Measurements from ENCODE around the gene ELOVL7. TPM values are rescaled to one million over a fixed set of nuclear protein-coding genes. Genes with fewer than 3 reads are reported as not detected.
"Not testable (repeated sequence)": the region's sequence is repeated elsewhere in the genome, so short reads cannot be mapped to it uniquely, and the experiment has no call there.

Gene ELOVL7
- total RNA-seq, 1 donor from 2014 or later = 0.34 TPM

- Mint-ChIP-seq H3K36me3 (ENCODE audit: low read depth) (no peaks in the 10 kb centered on the region), H3K4me3 (no peak overlapping the region), H3K27me3 (ENCODE audit: insufficient read depth) (peaks cover 6% of the 10 kb centered on the region), H3K4me1 (ENCODE audit: low read depth) (no peaks in the 10 kb centered on the region), H3K9me3 (no peaks in the 10 kb centered on the region), H3K27ac (no peak overlapping the region)
- DNase-seq (ENCODE audit: low spot score) = no peak
- intact Hi-C loops (cut with micrococcal nuclease) = no loop called here
These were observed 40.4 kb downstream of the ELOVL7 start for GRCh38 chr5:60803712-60804111.

- intact Hi-C loops (cut with micrococcal nuclease) = no loop called here
- no peaks in the 10 kb centered on the region for H3K4me1 Mint-ChIP-seq (ENCODE audit: low read depth)
- H3K27me3 Mint-ChIP-seq (ENCODE audit: insufficient read depth) = peaks cover 3% of the 10 kb centered on the region
- no peaks in the 10 kb centered on the region for H3K9me3 Mint-ChIP-seq
- H3K4me3 Mint-ChIP-seq = no peak overlapping the region
- H3K27ac Mint-ChIP-seq = no peak overlapping the region
- no peak for DNase-seq (ENCODE audit: low spot score)
- H3K36me3 Mint-ChIP-seq (ENCODE audit: low read depth) = no peaks in the 10 kb centered on the region
These were observed 41.1 kb downstream of the ELOVL7 start for GRCh38 chr5:60802986-60803385.

GRCh38 chr5:60802226-60802625 lies 41.8 kb downstream of the ELOVL7 start:
- Mint-ChIP-seq H3K4me3 (no peak overlapping the region), H3K9me3 (no peaks in the 10 kb centered on the region), H3K36me3 (ENCODE audit: low read depth) (no peaks in the 10 kb centered on the region), H3K4me1 (ENCODE audit: low read depth) (no peaks in the 10 kb centered on the region), H3K27ac (no peak overlapping the region), H3K27me3 (ENCODE audit: insufficient read depth) (peaks cover 3% of the 10 kb centered on the region)
- intact Hi-C loops (cut with micrococcal nuclease) = no loop called here
- no peak for DNase-seq (ENCODE audit: low spot score)

- Mint-ChIP-seq H3K9me3 (no peaks in the 10 kb centered on the region), H3K4me3 (no peak overlapping the region), H3K27ac (no peak overlapping the region), H3K4me1 (ENCODE audit: low read depth) (no peaks in the 10 kb centered on the region), H3K27me3 (ENCODE audit: insufficient read depth) (no peaks in the 10 kb centered on the region), H3K36me3 (ENCODE audit: low read depth) (no peaks in the 10 kb centered on the region)
- no peak for DNase-seq (ENCODE audit: low spot score)
- intact Hi-C loops (cut with micrococcal nuclease) = no loop called here
These were observed 46.5 kb downstream of the ELOVL7 start for GRCh38 chr5:60797482-60798153.

- DNase-seq (ENCODE audit: low spot score); H3K9me3 Mint-ChIP-seq; H3K36me3 Mint-ChIP-seq (ENCODE audit: low read depth); intact Hi-C loops (cut with micrococcal nuclease); H3K27ac Mint-ChIP-seq; H3K4me1 Mint-ChIP-seq (ENCODE audit: low read depth); H3K27me3 Mint-ChIP-seq (ENCODE audit: insufficient read depth); H3K4me3 Mint-ChIP-seq: not testable (repeated sequence)
These were observed 48.6 kb downstream of the ELOVL7 start for GRCh38 chr5:60795424-60795950.

- H3K27ac Mint-ChIP-seq = no peak overlapping the region
- H3K4me3 Mint-ChIP-seq = no peak overlapping the region
- intact Hi-C loops (cut with micrococcal nuclease) = no loop called here
- peaks cover 5% of the 10 kb centered on the region for H3K27me3 Mint-ChIP-seq (ENCODE audit: insufficient read depth)
- no peaks in the 10 kb centered on the region for H3K9me3 Mint-ChIP-seq
- no peaks in the 10 kb centered on the region for H3K36me3 Mint-ChIP-seq (ENCODE audit: low read depth)
- DNase-seq (ENCODE audit: low spot score) = no peak
- H3K4me1 Mint-ChIP-seq (ENCODE audit: low read depth) = no peaks in the 10 kb centered on the region
These were observed 49.4 kb downstream of the ELOVL7 start for GRCh38 chr5:60794691-60795090.

GRCh38 chr5:60792438-60792837 lies 51.6 kb downstream of the ELOVL7 start:
- intact Hi-C loops (cut with micrococcal nuclease) = no loop called here
- H3K36me3 Mint-ChIP-seq (ENCODE audit: low read depth) = no peaks in the 10 kb centered on the region
- H3K9me3 Mint-ChIP-seq = no peaks in the 10 kb centered on the region
- DNase-seq (ENCODE audit: low spot score) = no peak
- peaks cover 14% of the 10 kb centered on the region for H3K27me3 Mint-ChIP-seq (ENCODE audit: insufficient read depth)
- no peak overlapping the region for H3K4me3 Mint-ChIP-seq
- H3K4me1 Mint-ChIP-seq (ENCODE audit: low read depth) = no peaks in the 10 kb centered on the region
- no peak overlapping the region for H3K27ac Mint-ChIP-seq

- Mint-ChIP-seq H3K27me3 (ENCODE audit: insufficient read depth) (peaks cover 20% of the 10 kb centered on the region), H3K4me1 (ENCODE audit: low read depth) (no peaks in the 10 kb centered on the region), H3K4me3 (no peak overlapping the region), H3K36me3 (ENCODE audit: low read depth) (no peaks in the 10 kb centered on the region), H3K9me3 (no peaks in the 10 kb centered on the region), H3K27ac (no peak overlapping the region)
- intact Hi-C loops (cut with micrococcal nuclease) = no loop called here
- DNase-seq (ENCODE audit: low spot score) = no peak
These were observed 54.5 kb downstream of the ELOVL7 start for GRCh38 chr5:60789551-60789950.

GRCh38 chr5:60788863-60789513 lies 55.1 kb downstream of the ELOVL7 start:
- H3K9me3 Mint-ChIP-seq = no peaks in the 10 kb centered on the region
- peaks cover 20% of the 10 kb centered on the region for H3K27me3 Mint-ChIP-seq (ENCODE audit: insufficient read depth)
- H3K4me3 Mint-ChIP-seq = no peak overlapping the region
- no peaks in the 10 kb centered on the region for H3K4me1 Mint-ChIP-seq (ENCODE audit: low read depth)
- no peak overlapping the region for H3K27ac Mint-ChIP-seq
- H3K36me3 Mint-ChIP-seq (ENCODE audit: low read depth) = no peaks in the 10 kb centered on the region
- intact Hi-C loops (cut with micrococcal nuclease) = no loop called here
- DNase-seq (ENCODE audit: low spot score) = no peak

GRCh38 chr5:60779466-60779865 lies 64.6 kb downstream of the ELOVL7 start:
- Mint-ChIP-seq H3K4me1 (ENCODE audit: low read depth) (no peaks in the 10 kb centered on the region), H3K27ac (no peak overlapping the region), H3K27me3 (ENCODE audit: insufficient read depth) (peaks cover 2% of the 10 kb centered on the region), H3K9me3 (no peaks in the 10 kb centered on the region), H3K4me3 (no peak overlapping the region), H3K36me3 (ENCODE audit: low read depth) (no peaks in the 10 kb centered on the region)
- intact Hi-C loops (cut with micrococcal nuclease) = no loop called here
- DNase-seq (ENCODE audit: low spot score) = no peak

- DNase-seq (ENCODE audit: low spot score) = no peak
- Mint-ChIP-seq H3K27ac (no peak overlapping the region), H3K36me3 (ENCODE audit: low read depth) (no peaks in the 10 kb centered on the region), H3K27me3 (ENCODE audit: insufficient read depth) (no peaks in the 10 kb centered on the region), H3K4me1 (ENCODE audit: low read depth) (no peaks in the 10 kb centered on the region), H3K9me3 (no peaks in the 10 kb centered on the region), H3K4me3 (no peak overlapping the region)
- intact Hi-C loops (cut with micrococcal nuclease) = no loop called here
These were observed 67.7 kb downstream of the ELOVL7 start for GRCh38 chr5:60776343-60776742.

GRCh38 chr5:60765019-60765709 lies 78.9 kb downstream of the ELOVL7 start:
- Mint-ChIP-seq H3K4me1 (ENCODE audit: low read depth) (no peaks in the 10 kb centered on the region), H3K4me3 (no peak overlapping the region), H3K27ac (no peak overlapping the region), H3K36me3 (ENCODE audit: low read depth) (no peaks in the 10 kb centered on the region), H3K27me3 (ENCODE audit: insufficient read depth) (peaks cover under 1% of the 10 kb centered on the region), H3K9me3 (no peaks in the 10 kb centered on the region)
- no peak for DNase-seq (ENCODE audit: low spot score)
- intact Hi-C loops (cut with micrococcal nuclease) = no loop called here

GRCh38 chr5:60763061-60763460 lies 81.0 kb downstream of the ELOVL7 start:
- Mint-ChIP-seq H3K4me1 (ENCODE audit: low read depth) (no peaks in the 10 kb centered on the region), H3K4me3 (no peak overlapping the region), H3K27ac (no peak overlapping the region), H3K9me3 (no peaks in the 10 kb centered on the region), H3K36me3 (ENCODE audit: low read depth) (no peaks in the 10 kb centered on the region), H3K27me3 (ENCODE audit: insufficient read depth) (peaks cover 5% of the 10 kb centered on the region)
- DNase-seq (ENCODE audit: low spot score) = no peak
- intact Hi-C loops (cut with micrococcal nuclease) = no loop called here

All from activated T-helper 1 cell treated with anti-CD3 and anti-CD28 coated beads, Interleukin-12 subunit alpha, Interleukin-12 subunit beta, Interleukin-2, Interleukin-4 antibody, amounts not matched to agents 30 ng/mL and 10 ng/mL and 1 ng/mL, durations not matched to agents 14 hours and 24 hours and 36 hours (primary cell).